ENCODE data around the gene GATA1. TPM values are rescaled to one million over a fixed set of nuclear protein-coding genes. Genes with fewer than 3 reads are reported as not detected.

GATA1 gene
- total RNA-seq, 1 experiment from 2014 or later: not detected

- no peak for DNase-seq (ENCODE audit: low read depth)
- in situ Hi-C loops (cut with HindIII; ENCODE audit: low pct_unique_long_range_greater_than_20kb, low sequenced_read_pairs): no loop called here
These were observed 4.7 kb upstream of the GATA1 start for GRCh38 chrX:48781705-48782104.

- in situ Hi-C loops (cut with HindIII; ENCODE audit: low pct_unique_long_range_greater_than_20kb, low sequenced_read_pairs): no loop called here
These were observed 4.2 kb upstream of the GATA1 start for GRCh38 chrX:48782216-48782615.

GRCh38 chrX:48782795-48783194 is 3.6 kb upstream of the GATA1 start:
- no peak for DNase-seq (ENCODE audit: low read depth)
- in situ Hi-C loops (cut with HindIII; ENCODE audit: low pct_unique_long_range_greater_than_20kb, low sequenced_read_pairs): no loop called here

More at GRCh38 chrX:48782216-48782615, 4.2 kb upstream of the GATA1 start:
- no peak for DNase-seq (ENCODE audit: low read depth)

DNA sequence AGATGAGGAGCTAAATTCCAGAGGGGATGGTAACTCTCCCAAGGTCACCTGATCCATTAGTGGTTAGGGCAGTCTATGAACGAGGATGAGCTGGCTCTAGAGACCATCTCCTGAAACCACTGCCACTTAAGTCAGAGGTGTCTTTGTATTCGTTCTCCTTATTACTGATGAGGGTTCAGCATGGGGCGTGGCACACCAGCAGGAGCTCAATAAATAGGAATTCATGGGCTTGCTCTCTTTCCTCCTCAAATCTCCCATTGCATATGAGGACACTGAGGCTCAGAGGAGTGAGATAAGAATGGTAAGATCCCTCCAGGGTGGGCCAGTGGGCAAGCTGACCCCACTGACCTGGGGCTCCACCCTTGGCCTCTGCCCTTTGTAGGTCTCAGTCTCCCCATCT is 1.7 kb upstream of the GATA1 start:
- DNase-seq (ENCODE audit: low read depth): no peak
- in situ Hi-C loops (cut with HindIII; ENCODE audit: low pct_unique_long_range_greater_than_20kb, low sequenced_read_pairs): no loop called here

- in situ Hi-C loops (cut with HindIII; ENCODE audit: low pct_unique_long_range_greater_than_20kb, low sequenced_read_pairs): no loop called here
- DNase-seq (ENCODE audit: low read depth): no peak
These were observed 1.2 kb upstream of the GATA1 start for GRCh38 chrX:48785186-48785539.

GRCh38 chrX:48785540-48786214 is 713 bp upstream of the GATA1 start:
- DNase-seq (ENCODE audit: low read depth): no peak
- in situ Hi-C loops (cut with HindIII; ENCODE audit: low pct_unique_long_range_greater_than_20kb, low sequenced_read_pairs): no loop called here

DNA sequence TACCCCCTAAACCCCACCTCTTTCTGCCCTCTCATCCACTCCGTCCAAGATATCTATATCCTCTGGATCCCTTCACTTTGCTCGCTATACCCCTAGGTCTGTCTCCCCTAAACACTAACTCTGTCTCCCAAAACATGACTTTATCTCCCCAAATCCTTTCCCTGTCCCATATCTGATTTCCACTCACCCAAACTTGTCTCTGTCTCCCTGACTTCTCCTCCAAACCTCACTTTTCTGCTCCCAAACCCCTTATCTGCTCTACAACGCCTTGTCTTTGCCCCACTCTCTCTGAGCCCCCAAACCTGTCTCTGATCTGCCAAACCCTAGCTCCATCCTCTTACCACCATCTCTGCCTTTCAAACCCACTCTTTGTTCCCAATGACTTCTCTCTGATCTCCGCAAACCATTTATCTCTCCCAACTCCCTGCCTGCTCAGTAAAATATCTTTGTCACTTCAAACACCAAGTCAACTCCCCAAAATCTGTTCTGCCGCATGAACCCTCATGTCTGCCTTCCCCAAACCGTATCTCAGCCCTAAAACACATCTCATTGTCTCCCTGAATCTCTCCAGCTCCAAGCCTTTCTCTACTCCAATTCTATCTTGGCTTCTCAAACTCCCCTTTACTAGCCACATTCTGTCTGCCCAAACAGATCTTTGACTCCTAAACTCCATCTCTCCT is 575 bp downstream of the GATA1 start:
- in situ Hi-C loops (cut with HindIII; ENCODE audit: low pct_unique_long_range_greater_than_20kb, low sequenced_read_pairs): no loop called here

GRCh38 chrX:48787505-48788443 is 1.4 kb downstream of the GATA1 start:
- in situ Hi-C loops (cut with HindIII; ENCODE audit: low pct_unique_long_range_greater_than_20kb, low sequenced_read_pairs): no loop called here
- no peak for DNase-seq (ENCODE audit: low read depth)

More for the DNA sequence above, 575 bp downstream of the GATA1 start:
- no peak for DNase-seq (ENCODE audit: low read depth)

GRCh38 chrX:48789366-48790220 is 3.2 kb downstream of the GATA1 start:
- no peak for DNase-seq (ENCODE audit: low read depth)
- in situ Hi-C loops (cut with HindIII; ENCODE audit: low pct_unique_long_range_greater_than_20kb, low sequenced_read_pairs): no loop called here

- in situ Hi-C loops (cut with HindIII; ENCODE audit: low pct_unique_long_range_greater_than_20kb, low sequenced_read_pairs): no loop called here
These were observed 4.1 kb downstream of the GATA1 start for GRCh38 chrX:48790477-48790876.

DNA sequence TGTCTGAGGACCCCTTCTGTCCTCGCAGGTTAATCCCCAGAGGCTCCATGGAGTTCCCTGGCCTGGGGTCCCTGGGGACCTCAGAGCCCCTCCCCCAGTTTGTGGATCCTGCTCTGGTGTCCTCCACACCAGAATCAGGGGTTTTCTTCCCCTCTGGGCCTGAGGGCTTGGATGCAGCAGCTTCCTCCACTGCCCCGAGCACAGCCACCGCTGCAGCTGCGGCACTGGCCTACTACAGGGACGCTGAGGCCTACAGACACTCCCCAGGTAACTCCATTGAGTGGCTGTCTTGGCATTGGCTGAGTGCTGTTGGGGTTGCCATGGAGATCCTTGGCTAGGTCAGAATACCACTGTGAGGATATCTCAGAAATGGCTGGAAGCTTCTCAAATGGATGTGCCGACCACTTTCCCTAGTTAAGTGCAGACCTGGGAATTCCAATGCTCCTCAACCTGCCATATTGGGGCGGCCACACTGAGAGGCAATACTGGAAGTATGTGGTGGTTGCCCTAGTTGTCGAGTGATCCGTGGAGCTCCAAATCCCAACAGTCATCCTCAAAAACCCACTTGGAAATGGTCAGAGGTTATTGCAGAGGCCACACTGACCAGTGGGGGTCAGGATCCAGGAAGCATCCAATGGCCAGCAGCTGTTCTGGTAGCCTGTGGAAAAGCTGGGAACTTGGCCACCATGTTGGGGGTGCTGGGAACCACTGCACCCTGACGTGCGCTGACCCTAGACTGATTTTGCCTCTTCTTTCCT is 4.9 kb downstream of the GATA1 start:
- no peak for DNase-seq (ENCODE audit: low read depth)
- in situ Hi-C loops (cut with HindIII; ENCODE audit: low pct_unique_long_range_greater_than_20kb, low sequenced_read_pairs): no loop called here

More at GRCh38 chrX:48790477-48790876, 4.1 kb downstream of the GATA1 start:
- no peak for DNase-seq (ENCODE audit: low read depth)

DNA sequence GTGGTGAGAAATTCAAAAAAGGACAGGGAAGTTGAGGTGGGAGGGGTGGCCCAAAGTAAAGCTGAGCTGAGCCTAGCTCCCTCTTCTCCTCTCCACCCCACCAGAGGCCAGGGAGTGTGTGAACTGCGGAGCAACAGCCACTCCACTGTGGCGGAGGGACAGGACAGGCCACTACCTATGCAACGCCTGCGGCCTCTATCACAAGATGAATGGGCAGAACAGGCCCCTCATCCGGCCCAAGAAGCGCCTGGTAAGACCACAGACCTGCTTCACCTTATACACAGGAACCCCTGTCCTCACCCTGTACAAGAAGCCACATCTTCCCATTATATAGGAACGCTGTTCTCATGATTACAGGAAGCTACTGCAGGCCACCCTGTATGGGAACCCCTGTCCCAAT is 5.8 kb downstream of the GATA1 start:
- in situ Hi-C loops (cut with HindIII; ENCODE audit: low pct_unique_long_range_greater_than_20kb, low sequenced_read_pairs): no loop called here
- DNase-seq (ENCODE audit: low read depth): no peak

DNA sequence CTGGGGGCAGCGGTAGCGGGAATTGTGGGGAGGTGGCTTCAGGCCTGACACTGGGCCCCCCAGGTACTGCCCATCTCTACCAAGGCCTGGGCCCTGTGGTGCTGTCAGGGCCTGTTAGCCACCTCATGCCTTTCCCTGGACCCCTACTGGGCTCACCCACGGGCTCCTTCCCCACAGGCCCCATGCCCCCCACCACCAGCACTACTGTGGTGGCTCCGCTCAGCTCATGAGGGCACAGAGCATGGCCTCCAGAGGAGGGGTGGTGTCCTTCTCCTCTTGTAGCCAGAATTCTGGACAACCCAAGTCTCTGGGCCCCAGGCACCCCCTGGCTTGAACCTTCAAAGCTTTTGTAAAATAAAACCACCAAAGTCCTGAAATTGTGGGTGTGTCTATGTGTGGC is 7.5 kb downstream of the GATA1 start:
- DNase-seq (ENCODE audit: low read depth): no peak
- in situ Hi-C loops (cut with HindIII; ENCODE audit: low pct_unique_long_range_greater_than_20kb, low sequenced_read_pairs): no loop called here

DNA sequence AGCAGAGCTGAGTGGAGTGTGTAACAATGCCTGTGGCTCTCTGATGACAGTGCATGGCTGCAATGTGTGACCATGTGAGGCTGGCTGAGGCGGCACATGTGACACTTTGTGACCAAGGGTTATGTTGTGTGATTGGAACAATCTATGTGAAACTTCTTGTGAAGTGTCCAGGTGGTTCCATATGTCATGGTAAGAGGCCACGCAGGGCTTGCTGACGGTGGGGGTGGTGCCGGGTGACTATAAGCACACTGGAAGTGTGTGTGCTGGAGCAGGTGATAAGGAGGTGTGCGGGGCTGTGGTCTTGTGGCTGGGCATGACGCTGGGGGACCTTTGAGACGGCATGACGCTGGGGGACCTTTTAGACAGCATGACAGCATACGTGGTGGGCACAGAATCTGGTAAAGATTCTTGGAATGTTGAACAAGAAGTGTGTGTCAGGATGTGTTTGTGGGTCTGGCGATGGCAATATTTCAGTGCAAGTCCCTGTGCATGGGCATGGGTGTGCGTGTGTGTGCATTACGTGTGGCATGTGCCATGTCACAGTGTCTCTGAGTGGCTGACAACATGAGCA is 8.0 kb downstream of the GATA1 start:
- in situ Hi-C loops (cut with HindIII; ENCODE audit: low pct_unique_long_range_greater_than_20kb, low sequenced_read_pairs): no loop called here
- DNase-seq (ENCODE audit: low read depth): no peak

GRCh38 chrX:48794911-48795515 is 8.6 kb downstream of the GATA1 start:
- in situ Hi-C loops (cut with HindIII; ENCODE audit: low pct_unique_long_range_greater_than_20kb, low sequenced_read_pairs): no loop called here
- DNase-seq (ENCODE audit: low read depth): peak; percentile 10

GRCh38 chrX:48798318-48798717 is 11.9 kb downstream of the GATA1 start:
- DNase-seq (ENCODE audit: low read depth): no peak
- in situ Hi-C loops (cut with HindIII; ENCODE audit: low pct_unique_long_range_greater_than_20kb, low sequenced_read_pairs): no loop called here

Data from Caki2 (cell line).